ENCODE results near the gene TMEM196. TPM values are rescaled to one million over a fixed set of nuclear protein-coding genes. Genes with fewer than 3 reads are reported as not detected.

TMEM196 gene
- total and polyA plus RNA-seq, 2 donors (not counting 3 experiments of a cell fraction or from before 2014, with no cell fraction given) = not detected

GRCh38 chr7:19798986-19799385, 25.6 kb upstream of the TMEM196 start:
- no peak overlapping the region for H3K27ac ChIP-seq (ENCODE audit: insufficient read depth, low read depth, low read length)
- H3K27me3 ChIP-seq (ENCODE audit: control insufficient read depth in 2 of 2, insufficient read depth in 2 of 2, low read length in 2 of 2) = no peaks in the 10 kb centered on the region
- no peaks in the 10 kb centered on the region for H3K36me3 ChIP-seq (ENCODE audit: control insufficient read depth in 2 of 2, extremely low read depth in 1 of 2, insufficient read depth in 2 of 2, low read length in 2 of 2)
- no peak overlapping the region for H3K4me3 ChIP-seq (replicated peaks in 1 of 3; ENCODE audit: insufficient read depth in 1 of 3, low read depth in 1 of 3, low read length in 3 of 3)
- H3K4me1 ChIP-seq (ENCODE audit: control insufficient read depth, extremely low read depth, insufficient read depth, low read length) = no peaks in the 10 kb centered on the region
- no peaks in the 10 kb centered on the region for H3K9me3 ChIP-seq (replicated peaks; ENCODE audit: control insufficient read depth, insufficient read depth, low read length)
- DNase-seq (ENCODE audit: low read depth, low spot score) = no peak
- no TSS peak for BruUV-seq (replicated peaks)
- H4K20me1 ChIP-seq (replicated peaks; ENCODE audit: control insufficient read depth, extremely low read depth, insufficient read depth, low read length) = no peaks in the 10 kb centered on the region
- intact Hi-C loops (cut with micrococcal nuclease) (no loop called here), dilution Hi-C loops (cut with MboI; ENCODE audit: extremely low pct_ligation_motif_present, low sequenced_read_pairs) (no loop called here)
- TF ChIP-seq EZH2 (IDR thresholded peaks at IDR 0.05; ENCODE audit: borderline replicate concordance, low read depth, low read length, severe bottlenecking) = no peak
- TF ChIP-seq, protein P1, sequence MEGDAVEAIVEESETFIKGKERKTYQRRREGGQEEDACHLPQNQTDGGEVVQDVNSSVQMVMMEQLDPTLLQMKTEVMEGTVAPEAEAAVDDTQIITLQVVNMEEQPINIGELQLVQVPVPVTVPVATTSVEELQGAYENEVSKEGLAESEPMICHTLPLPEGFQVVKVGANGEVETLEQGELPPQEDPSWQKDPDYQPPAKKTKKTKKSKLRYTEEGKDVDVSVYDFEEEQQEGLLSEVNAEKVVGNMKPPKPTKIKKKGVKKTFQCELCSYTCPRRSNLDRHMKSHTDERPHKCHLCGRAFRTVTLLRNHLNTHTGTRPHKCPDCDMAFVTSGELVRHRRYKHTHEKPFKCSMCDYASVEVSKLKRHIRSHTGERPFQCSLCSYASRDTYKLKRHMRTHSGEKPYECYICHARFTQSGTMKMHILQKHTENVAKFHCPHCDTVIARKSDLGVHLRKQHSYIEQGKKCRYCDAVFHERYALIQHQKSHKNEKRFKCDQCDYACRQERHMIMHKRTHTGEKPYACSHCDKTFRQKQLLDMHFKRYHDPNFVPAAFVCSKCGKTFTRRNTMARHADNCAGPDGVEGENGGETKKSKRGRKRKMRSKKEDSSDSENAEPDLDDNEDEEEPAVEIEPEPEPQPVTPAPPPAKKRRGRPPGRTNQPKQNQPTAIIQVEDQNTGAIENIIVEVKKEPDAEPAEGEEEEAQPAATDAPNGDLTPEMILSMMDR (IDR thresholded peaks at IDR 0.05; ENCODE audit: extremely low read depth in 1 of 2, insufficient read depth in 1 of 2, low read depth in 1 of 2, low read length in 2 of 2) = no peak
- TF ChIP-seq POLR2AphosphoS5 (IDR thresholded peaks at IDR 0.05; ENCODE audit: insufficient read depth, low read depth, low read length) = no peak
- no peak for TF ChIP-seq JUN (IDR thresholded peaks at IDR 0.05; ENCODE audit: borderline replicate concordance, insufficient read depth, insufficient read length, low read depth)
- TF ChIP-seq GATA2 (IDR thresholded peaks at IDR 0.05; ENCODE audit: insufficient read depth, insufficient read length, low read depth, low read length) = no peak
- no peak for TF ChIP-seq POLR2A (IDR thresholded peaks at IDR 0.05; ENCODE audit: low read depth, low read length)
- TF ChIP-seq MYC (IDR thresholded peaks at IDR 0.05; ENCODE audit: low read depth, low read length) = no peak
- TF ChIP-seq MAX (IDR thresholded peaks at IDR 0.05; ENCODE audit: insufficient read depth, insufficient read length) = no peak
- TF ChIP-seq FOS (IDR thresholded peaks at IDR 0.05; ENCODE audit: borderline replicate concordance, insufficient read depth, low read length) = no peak
- ChIA-PET POLR2A (no interaction called here), CTCF (no interaction called here)
- H3K79me2 ChIP-seq (ENCODE audit: control insufficient read depth, insufficient read depth, low read length) = no peaks in the 10 kb centered on the region
- no peak for FAIRE-seq
- no peak overlapping the region for H2AFZ ChIP-seq (ENCODE audit: low read depth, low read length)
- H3K9me1 ChIP-seq (replicated peaks; ENCODE audit: control insufficient read depth, extremely low read depth, insufficient read depth, low read length) = no peaks in the 10 kb centered on the region
- no peak overlapping the region for H3K9ac ChIP-seq (replicated peaks; ENCODE audit: extremely low read depth, insufficient read depth, low read length)
- H3K4me2 ChIP-seq (ENCODE audit: insufficient read depth, low read length) = no peak overlapping the region
